Osteocyte (in vitro differentiated cells): ENCODE data around the gene DERL3. TPM values are rescaled to one million over a fixed set of nuclear protein-coding genes. Genes with fewer than 3 reads are reported as not detected.
A peak's percentile ranks its signal among the peaks of the same experiment; 100 is the strongest.

Experiments
- DNase-seq: peaks from one replicate; pipeline ENCODE4 v3.0.0; 2021; ENCODE audit warnings: mixed read lengths; ENCODE audit not compliant: unreplicated experiment; ENCODE audit errors: extremely low spot score
- H3K27ac Mint-ChIP-seq: one replicate; pipeline ENCODE4 v1.8.0; 2021; ENCODE audit warnings: mild to moderate bottlenecking, mixed read lengths; ENCODE audit not compliant: unreplicated experiment
- H3K27me3 Mint-ChIP-seq: one replicate; pipeline ENCODE4 v1.8.0; 2021; ENCODE audit warnings: mixed read lengths; ENCODE audit not compliant: unreplicated experiment
- H3K36me3 Mint-ChIP-seq: one replicate; pipeline ENCODE4 v1.8.0; 2021; ENCODE audit warnings: mixed read lengths; ENCODE audit not compliant: unreplicated experiment
- H3K4me1 Mint-ChIP-seq: one replicate; pipeline ENCODE4 v1.8.0; 2021; ENCODE audit warnings: mixed read lengths; ENCODE audit not compliant: unreplicated experiment
- H3K4me3 Mint-ChIP-seq: one replicate; pipeline ENCODE4 v1.8.0; 2021; ENCODE audit warnings: mild to moderate bottlenecking, moderate library complexity, mixed read lengths; ENCODE audit not compliant: unreplicated experiment
- H3K9me3 Mint-ChIP-seq: one replicate; pipeline ENCODE4 v1.8.0; 2021; ENCODE audit warnings: mixed read lengths; ENCODE audit not compliant: unreplicated experiment
- CTCF ChIP-seq: fragments of 200-600 bp; sonication (generic); IDR thresholded peaks from 2 replicates; pipeline ENCODE4 v1.5.0; 2021; ENCODE audit warnings: antibody characterized with exemption, mild to moderate bottlenecking, moderate library complexity
- total RNA-seq: library from RNA; stranded (reverse); gene quantifications from 2 replicates; pipeline ENCODE4 v1.2.1, GENCODE V29; 2021

DERL3 gene
- total RNA-seq, 1 donor from 2014 or later, result 0.56 TPM

- no peak overlapping the region for H3K4me3 Mint-ChIP-seq
- H3K9me3 Mint-ChIP-seq, result no peaks in the 10 kb centered on the region
- DNase-seq, result no peak
These were observed 5.6 kb downstream of the DERL3 start for GRCh38 chr22:23833017-23833751.

GRCh38 chr22:23832226-23833016 is 6.4 kb downstream of the DERL3 start:
- DNase-seq, result no peak
- H3K36me3 Mint-ChIP-seq, result peaks cover 27% of the 10 kb centered on the region
- H3K9me3 Mint-ChIP-seq, result no peaks in the 10 kb centered on the region
- TF ChIP-seq CTCF, result no peak
- no peak overlapping the region for H3K4me3 Mint-ChIP-seq
- H3K27me3 Mint-ChIP-seq, result no peaks in the 10 kb centered on the region
- H3K4me1 Mint-ChIP-seq, result peaks cover 24% of the 10 kb centered on the region
- peak overlapping the region; percentile 41 for H3K27ac Mint-ChIP-seq

More at GRCh38 chr22:23833017-23833751, 5.6 kb downstream of the DERL3 start:
- TF ChIP-seq CTCF, result no peak
- peaks cover 27% of the 10 kb centered on the region for H3K4me1 Mint-ChIP-seq
- no peaks in the 10 kb centered on the region for H3K27me3 Mint-ChIP-seq
- H3K36me3 Mint-ChIP-seq, result peaks cover 26% of the 10 kb centered on the region
- H3K27ac Mint-ChIP-seq, result no peak overlapping the region

- H3K9me3 Mint-ChIP-seq, result no peaks in the 10 kb centered on the region
These were observed 7.0 kb downstream of the DERL3 start for GRCh38 chr22:23831781-23832180.

GRCh38 chr22:23831261-23831660 is 7.5 kb downstream of the DERL3 start:
- H3K27ac Mint-ChIP-seq, result peak overlapping the region; percentile 70
- peak overlapping the region; percentile 27 for H3K4me3 Mint-ChIP-seq
- no peak for TF ChIP-seq CTCF
- DNase-seq, result no peak
- no peaks in the 10 kb centered on the region for H3K27me3 Mint-ChIP-seq
- H3K9me3 Mint-ChIP-seq, result no peaks in the 10 kb centered on the region
- H3K36me3 Mint-ChIP-seq, result peaks cover 29% of the 10 kb centered on the region
- H3K4me1 Mint-ChIP-seq, result peaks cover 30% of the 10 kb centered on the region

More at GRCh38 chr22:23831781-23832180, 7.0 kb downstream of the DERL3 start:
- H3K4me1 Mint-ChIP-seq, result peaks cover 24% of the 10 kb centered on the region
- no peak overlapping the region for H3K4me3 Mint-ChIP-seq
- DNase-seq, result no peak
- peaks cover 31% of the 10 kb centered on the region for H3K36me3 Mint-ChIP-seq
- no peak for TF ChIP-seq CTCF
- H3K27me3 Mint-ChIP-seq, result no peaks in the 10 kb centered on the region
- H3K27ac Mint-ChIP-seq, result no peak overlapping the region

GRCh38 chr22:23829845-23830372 is 8.9 kb downstream of the DERL3 start:
- DNase-seq, result no peak
- Mint-ChIP-seq H3K9me3 (no peaks in the 10 kb centered on the region), H3K4me3 (peak overlapping the region; percentile 31), H3K27me3 (no peaks in the 10 kb centered on the region), H3K27ac (peak overlapping the region; percentile 83), H3K4me1 (peaks cover 36% of the 10 kb centered on the region), H3K36me3 (peaks cover 34% of the 10 kb centered on the region)
- TF ChIP-seq CTCF, result no peak
